SU-DHL-6 (cell line): ENCODE data around the gene CALHM2.

Experiments used
- H2AFZ ChIP-seq: fragments of 200-600 bp; sonication (generic); 2 replicates; pipeline ENCODE4 v1.6.1; 2014; ENCODE audit warnings: low read depth, mild to moderate bottlenecking, moderate library complexity, mixed read lengths, antibody characterized with exemption, low read length; ENCODE audit not compliant: severe bottlenecking
- H3F3A ChIP-seq: fragments of 200-600 bp; shearing (Covaris generic); 2 replicates; pipeline ENCODE4 v1.6.0; 2016; ENCODE audit warnings: antibody characterized with exemption, mild to moderate bottlenecking; ENCODE audit not compliant: insufficient read depth
- H3K27ac ChIP-seq: fragments of 200-600 bp; sonication (generic); 2 replicates; pipeline ENCODE4 v1.5.1; 2016; ENCODE audit warnings: low read depth, mild to moderate bottlenecking, low read length, moderate library complexity, mixed read lengths
- H3K27me3 ChIP-seq: fragments of 200-600 bp; sonication (generic), shearing (Covaris generic); 2 replicates; pipeline ENCODE4 v1.6.0; 2014; ENCODE audit warnings: mild to moderate bottlenecking, low read length
- H3K36me3 ChIP-seq: fragments of 200-600 bp; sonication (generic); 2 replicates; pipeline ENCODE4 v1.6.1; 2014; ENCODE audit warnings: mild to moderate bottlenecking, low read length, mixed read lengths
- H3K4me2 ChIP-seq: fragments of 300-600, 200-600 bp; shearing (Covaris generic), sonication (generic); 2 replicates; pipeline ENCODE4 v1.6.0; 2014; ENCODE audit warnings: low read length, low read depth, mild to moderate bottlenecking; ENCODE audit not compliant: poor library complexity, severe bottlenecking
- H3K4me3 ChIP-seq: fragments of 200-600 bp; sonication (generic); 2 replicates; pipeline ENCODE4 v1.5.1; 2014; ENCODE audit warnings: antibody characterized with exemption, low read length, mild to moderate bottlenecking, mixed read lengths; ENCODE audit not compliant: insufficient read depth, poor library complexity, severe bottlenecking
- H3K79me2 ChIP-seq: fragments of 200-600 bp; sonication (generic); 2 replicates; pipeline ENCODE4 v1.6.1; 2014; ENCODE audit warnings: mild to moderate bottlenecking, low read length, moderate library complexity; ENCODE audit not compliant: insufficient read depth
- H3K9ac ChIP-seq: fragments of 200-600 bp; sonication (generic); 2 replicates; pipeline ENCODE4 v1.7.0; 2014; ENCODE audit warnings: mild to moderate bottlenecking, low read length
- H3K9me2 ChIP-seq: fragments of 200-600 bp; sonication (generic); replicated peaks from 2 replicates; pipeline ENCODE4 v1.6.1; 2014; ENCODE audit warnings: low read length; ENCODE audit not compliant: insufficient read depth
- H3K9me3 ChIP-seq: fragments of 200-600 bp; sonication (generic); 2 replicates; pipeline ENCODE4 v1.6.1; 2014; ENCODE audit warnings: low read length, mixed read lengths; ENCODE audit not compliant: insufficient read depth
- H4K20me1 ChIP-seq: fragments of 200-600 bp; sonication (generic); 2 replicates; pipeline ENCODE4 v1.6.1; 2014; ENCODE audit warnings: low read depth, mild to moderate bottlenecking, antibody characterized with exemption, low read length, moderate library complexity, mixed read lengths
- EZH2phosphoT487 ChIP-seq: fragments of 200-600 bp; sonication (generic), shearing (Covaris generic); conservative IDR thresholded peaks from 2 replicates; pipeline ENCODE4 v1.6.1; 2018; ENCODE audit warnings: mild to moderate bottlenecking, antibody characterized with exemption, low read length, moderate library complexity, mixed read lengths
- TF ChIP-seq, protein P1 (sequence below): fragments of 200-600 bp; sonication (generic); IDR thresholded peaks from one replicate; pipeline ENCODE4 v1.5.1; 2017; ENCODE audit warnings: antibody characterized with exemption, mild to moderate bottlenecking, low read length, moderate library complexity; ENCODE audit not compliant: insufficient read depth, poor library complexity, severe bottlenecking

The CALHM2 gene

GRCh38 chr10:103467406-103467805 is 15.2 kb upstream of the CALHM2 start:
- no peaks in the 10 kb centered on the region for H3K79me2 ChIP-seq
- TF ChIP-seq, protein P1, sequence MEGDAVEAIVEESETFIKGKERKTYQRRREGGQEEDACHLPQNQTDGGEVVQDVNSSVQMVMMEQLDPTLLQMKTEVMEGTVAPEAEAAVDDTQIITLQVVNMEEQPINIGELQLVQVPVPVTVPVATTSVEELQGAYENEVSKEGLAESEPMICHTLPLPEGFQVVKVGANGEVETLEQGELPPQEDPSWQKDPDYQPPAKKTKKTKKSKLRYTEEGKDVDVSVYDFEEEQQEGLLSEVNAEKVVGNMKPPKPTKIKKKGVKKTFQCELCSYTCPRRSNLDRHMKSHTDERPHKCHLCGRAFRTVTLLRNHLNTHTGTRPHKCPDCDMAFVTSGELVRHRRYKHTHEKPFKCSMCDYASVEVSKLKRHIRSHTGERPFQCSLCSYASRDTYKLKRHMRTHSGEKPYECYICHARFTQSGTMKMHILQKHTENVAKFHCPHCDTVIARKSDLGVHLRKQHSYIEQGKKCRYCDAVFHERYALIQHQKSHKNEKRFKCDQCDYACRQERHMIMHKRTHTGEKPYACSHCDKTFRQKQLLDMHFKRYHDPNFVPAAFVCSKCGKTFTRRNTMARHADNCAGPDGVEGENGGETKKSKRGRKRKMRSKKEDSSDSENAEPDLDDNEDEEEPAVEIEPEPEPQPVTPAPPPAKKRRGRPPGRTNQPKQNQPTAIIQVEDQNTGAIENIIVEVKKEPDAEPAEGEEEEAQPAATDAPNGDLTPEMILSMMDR, result no peak
- no peak for TF ChIP-seq EZH2phosphoT487
- peaks cover 19% of the 10 kb centered on the region for H3F3A ChIP-seq
- H3K4me2 ChIP-seq, result peak overlapping the region; percentile 31
- no peaks in the 10 kb centered on the region for H3K27me3 ChIP-seq
- H4K20me1 ChIP-seq, result no peaks in the 10 kb centered on the region
- H2AFZ ChIP-seq, result peak overlapping the region; percentile 70
- H3K27ac ChIP-seq, result peak overlapping the region; percentile 68
- no peak overlapping the region for H3K4me3 ChIP-seq
- H3K9me2 ChIP-seq, result no peaks in the 10 kb centered on the region
- H3K9me3 ChIP-seq, result no peaks in the 10 kb centered on the region
- H3K36me3 ChIP-seq, result no peaks in the 10 kb centered on the region
- peak overlapping the region; percentile 31 for H3K9ac ChIP-seq

GRCh38 chr10:103466734-103467133 is 14.6 kb upstream of the CALHM2 start:
- no peaks in the 10 kb centered on the region for H3K79me2 ChIP-seq
- H3K9ac ChIP-seq, result 0 out of 2 replicates have a peak overlapping the region, but pooled peaks have one; percentile 31
- H3K4me2 ChIP-seq, result peak overlapping the region; percentile 31
- TF ChIP-seq, protein P1, result no peak
- TF ChIP-seq EZH2phosphoT487, result no peak
- peak overlapping the region; percentile 68 for H3K27ac ChIP-seq
- peaks cover 17% of the 10 kb centered on the region for H3F3A ChIP-seq
- no peaks in the 10 kb centered on the region for H4K20me1 ChIP-seq
- no peak overlapping the region for H2AFZ ChIP-seq
- H3K4me3 ChIP-seq, result no peak overlapping the region
- no peaks in the 10 kb centered on the region for H3K9me3 ChIP-seq
- H3K36me3 ChIP-seq, result no peaks in the 10 kb centered on the region
- H3K9me2 ChIP-seq, result no peaks in the 10 kb centered on the region
- no peaks in the 10 kb centered on the region for H3K27me3 ChIP-seq

DNA sequence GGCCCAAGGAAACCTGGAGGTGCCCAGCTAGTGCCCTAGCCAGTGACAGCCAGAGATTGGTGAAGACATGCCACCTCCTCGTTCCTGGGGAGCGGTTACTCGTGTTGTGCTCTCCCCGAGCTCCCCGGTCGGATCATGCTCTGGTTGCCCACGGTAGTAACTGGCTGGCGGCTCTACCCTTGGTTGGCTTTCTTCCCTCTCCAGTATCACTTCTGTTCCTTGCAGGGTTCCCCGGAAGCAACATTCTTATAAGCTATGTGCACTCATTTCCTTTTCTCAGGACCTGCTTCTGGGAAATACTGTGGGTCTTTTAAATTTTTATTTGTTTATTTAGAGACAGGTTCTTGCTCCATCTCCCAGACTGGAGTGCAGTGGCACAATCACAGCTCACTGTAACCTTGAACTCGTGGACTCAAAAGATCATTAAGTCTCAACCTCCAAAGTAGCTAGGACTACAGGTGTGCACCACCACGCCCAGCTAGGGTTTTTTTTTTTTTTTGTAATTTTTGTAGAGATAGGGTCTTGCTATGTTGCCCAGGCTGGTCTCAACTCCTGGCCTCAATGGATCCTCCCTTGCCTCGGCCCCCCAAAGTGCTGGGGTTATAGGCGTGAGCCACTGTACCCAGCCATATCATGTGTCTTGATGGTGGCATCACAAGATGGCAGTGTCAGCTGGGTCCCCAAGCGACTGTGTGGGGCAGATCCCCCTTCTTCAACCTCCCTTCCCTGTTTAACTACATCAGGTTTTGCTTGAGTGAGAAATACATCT is 13.4 kb upstream of the CALHM2 start:
- no peak overlapping the region for H3K4me2 ChIP-seq
- H3K9me2 ChIP-seq, result no peaks in the 10 kb centered on the region
- peaks cover 9% of the 10 kb centered on the region for H3F3A ChIP-seq
- no peak overlapping the region for H3K27ac ChIP-seq
- H3K4me3 ChIP-seq, result no peak overlapping the region
- H3K9ac ChIP-seq, result no peak overlapping the region
- H3K27me3 ChIP-seq, result no peaks in the 10 kb centered on the region
- no peak overlapping the region for H2AFZ ChIP-seq
- TF ChIP-seq, protein P1, result no peak
- no peak for TF ChIP-seq EZH2phosphoT487
- H3K36me3 ChIP-seq, result no peaks in the 10 kb centered on the region
- H3K79me2 ChIP-seq, result no peaks in the 10 kb centered on the region
- H3K9me3 ChIP-seq, result no peaks in the 10 kb centered on the region
- H4K20me1 ChIP-seq, result no peaks in the 10 kb centered on the region
